OCI-LY1 (cell line): ENCODE measurements around the gene RPL15.

Experiments used
- CTCF ChIP-seq: fragments of 200-600 bp; sonication (generic), shearing (Covaris generic); IDR thresholded peaks from 2 replicates; pipeline ENCODE4 v1.5.1; 2017; ENCODE audit warnings: mild to moderate bottlenecking, antibody characterized with exemption, low read length, moderate library complexity, mixed read lengths
- EZH2 ChIP-seq: fragments of 200-600 bp; sonication (generic), shearing (Covaris generic); IDR thresholded peaks from 2 replicates; pipeline ENCODE4 v1.8.0; 2017; ENCODE audit warnings: borderline replicate concordance, mixed run types, mild to moderate bottlenecking, antibody characterized with exemption, low read length, moderate library complexity, mixed read lengths

- TF ChIP-seq CTCF: no peak
- no peak for TF ChIP-seq EZH2
Observed at GRCh38 chr3:23867838-23868237, 49.1 kb upstream of the RPL15 start.
